Cardiac muscle cell (in vitro differentiated cells and primary cell): ENCODE measurements around the gene SIGLEC9. TPM values are rescaled to one million over a fixed set of nuclear protein-coding genes. Genes with fewer than 3 reads are reported as not detected.

Experiments
- DNase-seq, 2 donors: peaks; one replicate each; pipeline versions ENCODE4 v3.0.0 to v3.0.0-alpha.2; 2010 to 2017; ENCODE audit warnings: low read depth in 1 of 2, low spot score in 1 of 2
- H3K27ac ChIP-seq: fragments of 200-600 bp; sonication (generic); 2 replicates; pipeline ENCODE4 v1.5.1; 2016
- H3K27me3 ChIP-seq: fragments of 200-600 bp; sonication (generic); 2 replicates; pipeline ENCODE4 v1.6.0; 2016; ENCODE audit warnings: control low read depth
- H3K36me3 ChIP-seq: fragments of 200-600 bp; sonication (generic); 2 replicates; pipeline ENCODE4 v1.5.1; 2016; ENCODE audit warnings: control low read depth
- H3K4me1 ChIP-seq: fragments of 200-600 bp; sonication (generic); 2 replicates; pipeline ENCODE4 v1.8.1; 2017; ENCODE audit warnings: low read depth, mild to moderate bottlenecking, mixed run types
- H3K4me3 ChIP-seq: fragments of 200-600 bp; sonication (generic); 2 replicates; pipeline ENCODE4 v1.5.1; 2016; ENCODE audit warnings: mild to moderate bottlenecking
- H3K9me3 ChIP-seq: fragments of 200-600 bp; sonication (generic); 2 replicates; pipeline ENCODE4 v1.5.1; 2017; ENCODE audit warnings: low read depth, mild to moderate bottlenecking, control low read depth
- polyA plus RNA-seq: library from polyadenylated mRNA; unstranded; fragments of >200 nt; fragmentation: Nextera tagmentation; extraction: Ambion mirVana; gene quantifications from 2 replicates; pipeline ENCODE4 v1.2.1, GENCODE V29; 2016
- total RNA-seq: library from RNA; depleted of rRNA; stranded (reverse); fragments of >200 nt; gene quantifications from 2 replicates; pipeline ENCODE4 v1.2.3, GENCODE V29; 2016
- TF ChIP-seq, protein P1 (sequence below): IDR thresholded peaks from 2 replicates; pipeline ENCODE4 v1.5.1; 2012; ENCODE audit warnings: low read depth, mild to moderate bottlenecking, low read length

Gene SIGLEC9
- total and polyA plus RNA-seq, 2 experiments from 2014 or later, result not detected

DNA sequence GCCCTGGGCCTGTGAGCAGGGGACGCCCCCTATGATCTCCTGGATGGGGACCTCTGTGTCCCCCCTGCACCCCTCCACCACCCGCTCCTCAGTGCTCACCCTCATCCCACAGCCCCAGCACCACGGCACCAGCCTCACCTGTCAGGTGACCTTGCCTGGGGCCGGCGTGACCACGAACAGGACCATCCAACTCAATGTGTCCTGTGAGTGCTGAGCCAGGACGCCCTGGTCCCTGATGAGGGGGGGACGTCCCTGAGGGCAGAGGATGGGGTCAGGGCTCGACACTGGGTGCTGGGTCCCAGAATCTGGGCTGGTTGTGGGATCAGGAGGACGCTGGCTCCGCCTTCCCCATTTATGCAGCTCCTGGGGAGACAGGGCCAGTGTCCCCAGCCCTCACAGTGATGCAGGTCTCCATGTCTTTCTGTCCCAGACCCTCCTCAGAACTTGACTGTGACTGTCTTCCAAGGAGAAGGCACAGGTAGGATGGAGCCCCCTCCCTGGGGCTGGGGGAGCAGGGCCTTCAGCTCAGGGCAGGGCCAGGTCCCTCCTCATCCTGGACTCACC, 19.9 kb downstream of the SIGLEC9 start:
- Histone ChIP-seq H3K36me3 (no peaks in the 10 kb centered on the region), H3K27me3 (no peaks in the 10 kb centered on the region), H3K9me3 (no peaks in the 10 kb centered on the region), H3K4me3 (no peak overlapping the region), H3K27ac (no peak overlapping the region), H3K4me1 (no peaks in the 10 kb centered on the region)
- DNase-seq, result no peak
- TF ChIP-seq, protein P1, sequence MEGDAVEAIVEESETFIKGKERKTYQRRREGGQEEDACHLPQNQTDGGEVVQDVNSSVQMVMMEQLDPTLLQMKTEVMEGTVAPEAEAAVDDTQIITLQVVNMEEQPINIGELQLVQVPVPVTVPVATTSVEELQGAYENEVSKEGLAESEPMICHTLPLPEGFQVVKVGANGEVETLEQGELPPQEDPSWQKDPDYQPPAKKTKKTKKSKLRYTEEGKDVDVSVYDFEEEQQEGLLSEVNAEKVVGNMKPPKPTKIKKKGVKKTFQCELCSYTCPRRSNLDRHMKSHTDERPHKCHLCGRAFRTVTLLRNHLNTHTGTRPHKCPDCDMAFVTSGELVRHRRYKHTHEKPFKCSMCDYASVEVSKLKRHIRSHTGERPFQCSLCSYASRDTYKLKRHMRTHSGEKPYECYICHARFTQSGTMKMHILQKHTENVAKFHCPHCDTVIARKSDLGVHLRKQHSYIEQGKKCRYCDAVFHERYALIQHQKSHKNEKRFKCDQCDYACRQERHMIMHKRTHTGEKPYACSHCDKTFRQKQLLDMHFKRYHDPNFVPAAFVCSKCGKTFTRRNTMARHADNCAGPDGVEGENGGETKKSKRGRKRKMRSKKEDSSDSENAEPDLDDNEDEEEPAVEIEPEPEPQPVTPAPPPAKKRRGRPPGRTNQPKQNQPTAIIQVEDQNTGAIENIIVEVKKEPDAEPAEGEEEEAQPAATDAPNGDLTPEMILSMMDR, result no peak

DNA sequence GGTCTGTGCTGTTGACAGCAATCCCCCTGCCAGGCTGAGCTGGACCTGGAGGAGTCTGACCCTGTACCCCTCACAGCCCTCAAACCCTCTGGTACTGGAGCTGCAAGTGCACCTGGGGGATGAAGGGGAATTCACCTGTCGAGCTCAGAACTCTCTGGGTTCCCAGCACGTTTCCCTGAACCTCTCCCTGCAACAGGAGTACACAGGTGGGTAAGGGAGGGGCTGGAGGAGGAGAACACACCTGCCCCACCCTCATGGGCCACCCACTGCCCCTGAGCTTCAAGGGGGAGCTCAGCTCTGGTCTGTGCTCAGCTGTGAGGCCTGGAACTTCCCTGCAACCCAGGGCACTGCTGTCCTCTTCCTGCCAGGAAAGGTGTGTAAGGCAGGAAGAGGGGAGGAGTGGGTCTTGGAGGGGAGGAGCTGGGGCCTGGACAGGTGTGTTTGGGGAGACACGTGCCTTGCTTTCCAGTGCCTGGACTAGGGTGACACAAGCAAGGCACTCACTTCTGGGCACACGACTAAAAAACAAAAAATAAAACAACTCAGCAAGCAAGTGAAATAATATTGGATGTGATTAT, 21.3 kb downstream of the SIGLEC9 start:
- no peaks in the 10 kb centered on the region for H3K36me3 ChIP-seq
- TF ChIP-seq, protein P1, result no peak
- H3K9me3 ChIP-seq, result no peaks in the 10 kb centered on the region
- H3K4me1 ChIP-seq, result no peaks in the 10 kb centered on the region
- no peaks in the 10 kb centered on the region for H3K27me3 ChIP-seq
- H3K4me3 ChIP-seq, result no peak overlapping the region
- no peak for DNase-seq
- no peak overlapping the region for H3K27ac ChIP-seq

DNA sequence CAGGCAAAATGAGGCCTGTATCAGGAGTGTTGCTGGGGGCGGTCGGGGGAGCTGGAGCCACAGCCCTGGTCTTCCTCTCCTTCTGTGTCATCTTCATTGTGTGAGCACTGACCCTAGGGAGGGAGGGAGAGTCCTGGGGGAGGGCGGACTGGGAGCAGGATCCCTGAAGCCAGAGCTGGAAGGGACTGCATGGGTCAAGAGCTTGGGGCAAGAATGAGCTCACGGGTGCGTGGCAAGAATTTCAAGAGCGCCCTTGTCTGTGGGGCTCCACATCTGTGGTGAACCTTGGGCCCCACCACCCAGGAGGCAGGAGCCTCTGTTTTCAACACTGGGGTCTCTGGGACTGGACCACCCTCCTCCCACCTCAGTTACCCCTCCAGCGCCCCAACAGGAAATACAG, 22.0 kb downstream of the SIGLEC9 start:
- Histone ChIP-seq H3K27me3 (no peaks in the 10 kb centered on the region), H3K27ac (no peak overlapping the region), H3K36me3 (no peaks in the 10 kb centered on the region), H3K9me3 (no peaks in the 10 kb centered on the region), H3K4me1 (no peaks in the 10 kb centered on the region), H3K4me3 (no peak overlapping the region)
- TF ChIP-seq, protein P1, result no peak
- DNase-seq, result no peak

DNA sequence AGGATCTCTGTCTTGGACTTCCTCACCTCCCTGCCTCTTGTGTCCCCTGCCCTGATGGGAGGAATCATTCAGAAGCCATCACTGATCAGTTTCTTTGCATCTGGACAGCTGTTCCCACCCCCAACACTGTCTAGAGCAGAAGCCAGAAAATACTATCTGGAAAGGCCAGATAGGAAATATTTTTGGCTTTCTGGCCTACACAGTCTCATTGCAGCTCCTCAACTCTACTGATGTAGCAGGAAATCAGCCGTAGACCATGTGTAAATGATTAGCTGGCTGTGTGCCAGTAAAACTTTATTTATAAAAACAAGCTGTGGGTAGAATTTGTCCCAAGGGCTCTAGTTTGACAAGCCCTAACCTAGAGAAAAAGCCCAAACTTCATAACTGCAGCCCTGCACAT, 23.0 kb downstream of the SIGLEC9 start:
- Histone ChIP-seq H3K9me3 (no peaks in the 10 kb centered on the region), H3K27me3 (no peaks in the 10 kb centered on the region), H3K4me3 (no peak overlapping the region), H3K4me1 (no peaks in the 10 kb centered on the region), H3K27ac (no peak overlapping the region), H3K36me3 (no peaks in the 10 kb centered on the region)
- peak in 1 of 2 donors; percentile 44 for DNase-seq
- TF ChIP-seq, protein P1, result no peak

DNA sequence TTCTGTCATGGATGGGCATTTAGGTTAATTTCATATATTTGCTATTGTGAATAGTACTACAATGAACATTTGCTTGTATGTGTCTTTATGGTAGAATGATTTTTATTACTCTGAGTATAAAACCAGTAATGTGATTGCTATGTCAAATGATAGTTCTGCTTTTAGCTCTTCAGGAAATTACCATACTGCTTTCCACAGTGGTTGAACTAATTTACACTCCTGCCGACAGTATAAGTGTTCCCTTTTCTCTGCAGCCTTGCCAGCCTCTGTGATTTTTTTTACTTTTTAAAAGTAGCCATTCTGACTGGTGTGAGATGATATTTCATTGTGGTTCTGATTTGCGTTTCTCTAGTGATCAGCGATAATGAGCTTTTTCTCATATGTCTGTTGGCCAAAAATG, 23.9 kb downstream of the SIGLEC9 start:
- Histone ChIP-seq H3K27me3 (no peaks in the 10 kb centered on the region), H3K9me3 (no peaks in the 10 kb centered on the region), H3K36me3 (no peaks in the 10 kb centered on the region), H3K27ac (no peak overlapping the region), H3K4me1 (no peaks in the 10 kb centered on the region), H3K4me3 (no peak overlapping the region)
- TF ChIP-seq, protein P1, result no peak
- no peak for DNase-seq

DNA sequence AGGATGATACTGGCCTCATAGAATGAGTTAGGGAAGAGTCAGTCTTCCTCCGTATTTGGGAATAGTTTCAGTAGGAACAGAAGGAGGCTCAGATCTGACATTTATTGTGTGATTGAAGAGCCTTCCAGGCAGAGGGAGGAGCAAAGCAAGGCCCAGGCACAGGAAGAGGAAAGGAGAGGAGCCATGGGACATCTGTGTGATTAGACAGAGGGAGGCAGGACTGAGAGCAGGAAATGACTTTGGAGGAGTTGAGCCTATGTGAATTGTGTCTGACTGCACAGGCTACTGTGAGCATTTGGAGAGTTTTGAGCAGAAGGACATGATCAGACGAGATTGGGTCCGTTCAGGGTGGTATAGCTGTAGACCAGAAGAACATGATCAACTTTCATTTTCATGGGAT, 25.9 kb downstream of the SIGLEC9 start:
- H3K9me3 ChIP-seq, result no peaks in the 10 kb centered on the region
- H3K4me3 ChIP-seq, result no peak overlapping the region
- no peak overlapping the region for H3K27ac ChIP-seq
- DNase-seq, result no peak
- TF ChIP-seq, protein P1, result no peak
- no peaks in the 10 kb centered on the region for H3K27me3 ChIP-seq
- H3K4me1 ChIP-seq, result no peaks in the 10 kb centered on the region
- no peaks in the 10 kb centered on the region for H3K36me3 ChIP-seq
